COR-L47 (cell line): ENCODE results near the gene SCNN1A.

Experiments used
- DNase-seq: peaks from one replicate; lab custom pipeline; 2025; lab: John Stamatoyannopoulos, UW

SCNN1A gene

GRCh38 chr12:6368906-6369525 is 6.3 kb downstream of the SCNN1A start:
- no peak for DNase-seq

- DNase-seq = no peak
Observed at GRCh38 chr12:6367969-6368892, 7.1 kb downstream of the SCNN1A start.

GRCh38 chr12:6367065-6367968 is 8.0 kb downstream of the SCNN1A start:
- no peak for DNase-seq

- no peak for DNase-seq
Observed at GRCh38 chr12:6364044-6364374, 11.4 kb downstream of the SCNN1A start.

- no peak for DNase-seq
Observed at GRCh38 chr12:6363330-6364043, 11.9 kb downstream of the SCNN1A start.

GRCh38 chr12:6363010-6363329 is 12.4 kb downstream of the SCNN1A start:
- DNase-seq = no peak

GRCh38 chr12:6362403-6362802 is 13.0 kb downstream of the SCNN1A start:
- DNase-seq = no peak

GRCh38 chr12:6361834-6362233 is 13.5 kb downstream of the SCNN1A start:
- no peak for DNase-seq

GRCh38 chr12:6360578-6361490 is 14.5 kb downstream of the SCNN1A start:
- no peak for DNase-seq

- no peak for DNase-seq
Observed at GRCh38 chr12:6360080-6360571, 15.2 kb downstream of the SCNN1A start.

GRCh38 chr12:6358881-6359280 is 16.5 kb downstream of the SCNN1A start:
- DNase-seq = no peak

GRCh38 chr12:6356374-6356820 is 19.0 kb downstream of the SCNN1A start:
- no peak for DNase-seq

- no peak for DNase-seq
Observed at GRCh38 chr12:6355491-6356373, 19.6 kb downstream of the SCNN1A start.

- no peak for DNase-seq
Observed at GRCh38 chr12:6354495-6355393, 20.6 kb downstream of the SCNN1A start.

GRCh38 chr12:6352193-6353173 is 22.9 kb downstream of the SCNN1A start:
- DNase-seq = no peak

- DNase-seq = no peak
Observed at GRCh38 chr12:6351622-6352021, 23.7 kb downstream of the SCNN1A start.
